K562 (cell line): ENCODE measurements around the gene AUNIP. TPM values are rescaled to one million over a fixed set of nuclear protein-coding genes. Genes with fewer than 3 reads are reported as not detected.

Source experiments
- ARID2 ChIP-seq: fragments of 450-650 bp; IDR thresholded peaks from 2 replicates; pipeline ENCODE4 v1.6.1; 2017; ENCODE audit warnings: antibody characterized with exemption, mild to moderate bottlenecking
- ARID4B ChIP-seq: sonication (generic); formaldehyde crosslinking; IDR thresholded peaks from 2 replicates; pipeline ENCODE4 v1.8.0; 2022; ENCODE audit warnings: mild to moderate bottlenecking, missing genetic modification reagents
- COPS2 ChIP-seq: fragments of 450-650 bp; conservative IDR thresholded peaks from 2 replicates; pipeline ENCODE4 v1.6.1; 2016; ENCODE audit warnings: mild to moderate bottlenecking, moderate library complexity
- CREB3 ChIP-seq: fragments of 450-650 bp; conservative IDR thresholded peaks from 2 replicates; pipeline ENCODE4 v1.6.1; 2016; ENCODE audit warnings: missing genetic modification characterization, low read depth, mild to moderate bottlenecking, missing compliant biosample characterization, moderate library complexity
- JUNB ChIP-seq: fragments of 450-650 bp; formaldehyde crosslinking; conservative IDR thresholded peaks from 2 replicates; pipeline ENCODE4 v1.4.0; 2020; ENCODE audit warnings: mild to moderate bottlenecking
- NFYB ChIP-seq: IDR thresholded peaks from 2 replicates; pipeline ENCODE4 v1.6.1; 2011; ENCODE audit warnings: mild to moderate bottlenecking, moderate library complexity; ENCODE audit not compliant: insufficient read length; ENCODE audit errors: extremely low read depth
- TCFL5 ChIP-seq: fragments of 250-450 bp; sonication (Bioruptor Pico); conservative IDR thresholded peaks from 2 replicates; pipeline ENCODE4 v1.6.1; 2021; ENCODE audit warnings: mild to moderate bottlenecking, moderate library complexity, matching md5 sums
- YY1 ChIP-seq, 3 experiments: IDR thresholded peaks; 2 replicates each; pipeline ENCODE4 v1.6.1; 2011; ENCODE audit warnings: low read length in 2 of 3, mild to moderate bottlenecking in 2 of 3, moderate library complexity in 2 of 3, borderline replicate concordance in 1 of 3, control low read depth in 1 of 3, low read depth in 1 of 3; ENCODE audit not compliant: insufficient read depth in 3 of 3, insufficient replicate concordance in 2 of 3, control insufficient read depth in 1 of 3, insufficient read length in 1 of 3; ENCODE audit errors: extremely low read depth in 1 of 3
- polyA plus RNA-seq, 8 experiments: library from polyadenylated mRNA; depleted of rRNA in 4 of 8; stranded (reverse) in 5 of 8; unstranded in 3 of 8; fragments of >200 nt; fragmentation: Nextera tagmentation in 2 of 8; fragmentation: Illumina TruSeq in 1 of 8; extraction: Ambion mirVana in 2 of 8; extraction: Trizol in 1 of 8; gene quantifications; 2 replicates each; pipeline versions ENCODE4 v1.2.1 to v1.2.3, GENCODE V29; 2011 to 2014; ENCODE audit warnings: inconsistent platforms in 1 of 8, missing spikeins in 1 of 8
- total RNA-seq, 7 experiments: library from RNA; depleted of rRNA in 6 of 7; stranded (reverse); fragments of >200 nt in 6 of 7; fragmentation: Illumina TruSeq in 2 of 7; extraction: Trizol in 2 of 7; gene quantifications; 2 replicates each; pipeline versions ENCODE4 v1.2.1 to v1.2.3, GENCODE V29; 2011 to 2021; ENCODE audit warnings: low replicate concordance in 1 of 7
- TF ChIP-seq, protein P1 (sequence below): IDR thresholded peaks from 2 replicates; pipeline ENCODE4 v1.6.1; 2014; ENCODE audit warnings: antibody characterized with exemption
- TF ChIP-seq, protein P2 (sequence below): fragments of 250-450 bp; sonication (Bioruptor Pico); IDR thresholded peaks from 2 replicates; pipeline ENCODE4 v1.5.0; 2022; ENCODE audit warnings: mild to moderate bottlenecking
- TF ChIP-seq, protein P3 (sequence below): fragments of 450-650 bp; formaldehyde crosslinking; IDR thresholded peaks from 2 replicates; pipeline ENCODE4 v1.4.0; 2020; ENCODE audit warnings: mild to moderate bottlenecking, moderate library complexity
- TF ChIP-seq, protein P4 (sequence below): fragments of 250-450 bp; sonication (Bioruptor Pico); IDR thresholded peaks from 2 replicates; pipeline ENCODE4 v1.8.0; 2022; ENCODE audit warnings: inconsistent platforms

AUNIP gene
- total and polyA plus RNA-seq, 9 of the 15 experiments (the other 6 are each of a cell fraction or from before 2014, with no cell fraction given) = 12.1 to 53.8 (median 47.1) TPM

GRCh38 chr1:25810341-25811299 lies 48.6 kb downstream of the AUNIP start (continued):
- TF ChIP-seq YY1 (IDR thresholded peaks at IDR 0.05; ENCODE audit: borderline replicate concordance in 1 of 3, control insufficient read depth in 1 of 3, extremely low read depth in 1 of 3, insufficient read depth in 3 of 3, insufficient read length in 1 of 3, insufficient replicate concordance in 2 of 3, low read depth in 1 of 3, low read length in 2 of 3) (peak in 1 of 3 experiments; percentile 27), ARID2 (no peak), COPS2 (no peak), TCFL5 (no peak), CREB3 (tag) (no peak), JUNB (CRISPR knock-in tag) (no peak), ARID4B (CRISPR knock-in tag) (no peak), NFYB (no peak)
- TF ChIP-seq, protein P1, sequence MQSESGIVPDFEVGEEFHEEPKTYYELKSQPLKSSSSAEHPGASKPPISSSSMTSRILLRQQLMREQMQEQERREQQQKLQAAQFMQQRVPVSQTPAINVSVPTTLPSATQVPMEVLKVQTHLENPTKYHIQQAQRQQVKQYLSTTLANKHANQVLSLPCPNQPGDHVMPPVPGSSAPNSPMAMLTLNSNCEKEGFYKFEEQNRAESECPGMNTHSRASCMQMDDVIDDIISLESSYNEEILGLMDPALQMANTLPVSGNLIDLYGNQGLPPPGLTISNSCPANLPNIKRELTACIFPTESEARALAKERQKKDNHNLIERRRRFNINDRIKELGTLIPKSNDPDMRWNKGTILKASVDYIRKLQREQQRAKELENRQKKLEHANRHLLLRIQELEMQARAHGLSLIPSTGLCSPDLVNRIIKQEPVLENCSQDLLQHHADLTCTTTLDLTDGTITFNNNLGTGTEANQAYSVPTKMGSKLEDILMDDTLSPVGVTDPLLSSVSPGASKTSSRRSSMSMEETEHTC = no peak
- TF ChIP-seq, protein P2, sequence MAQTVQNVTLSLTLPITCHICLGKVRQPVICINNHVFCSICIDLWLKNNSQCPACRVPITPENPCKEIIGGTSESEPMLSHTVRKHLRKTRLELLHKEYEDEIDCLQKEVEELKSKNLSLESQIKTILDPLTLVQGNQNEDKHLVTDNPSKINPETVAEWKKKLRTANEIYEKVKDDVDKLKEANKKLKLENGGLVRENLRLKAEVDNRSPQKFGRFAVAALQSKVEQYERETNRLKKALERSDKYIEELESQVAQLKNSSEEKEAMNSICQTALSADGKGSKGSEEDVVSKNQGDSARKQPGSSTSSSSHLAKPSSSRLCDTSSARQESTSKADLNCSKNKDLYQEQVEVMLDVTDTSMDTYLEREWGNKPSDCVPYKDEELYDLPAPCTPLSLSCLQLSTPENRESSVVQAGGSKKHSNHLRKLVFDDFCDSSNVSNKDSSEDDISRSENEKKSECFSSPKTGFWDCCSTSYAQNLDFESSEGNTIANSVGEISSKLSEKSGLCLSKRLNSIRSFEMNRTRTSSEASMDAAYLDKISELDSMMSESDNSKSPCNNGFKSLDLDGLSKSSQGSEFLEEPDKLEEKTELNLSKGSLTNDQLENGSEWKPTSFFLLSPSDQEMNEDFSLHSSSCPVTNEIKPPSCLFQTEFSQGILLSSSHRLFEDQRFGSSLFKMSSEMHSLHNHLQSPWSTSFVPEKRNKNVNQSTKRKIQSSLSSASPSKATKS = no peak
- TF ChIP-seq, protein P3, sequence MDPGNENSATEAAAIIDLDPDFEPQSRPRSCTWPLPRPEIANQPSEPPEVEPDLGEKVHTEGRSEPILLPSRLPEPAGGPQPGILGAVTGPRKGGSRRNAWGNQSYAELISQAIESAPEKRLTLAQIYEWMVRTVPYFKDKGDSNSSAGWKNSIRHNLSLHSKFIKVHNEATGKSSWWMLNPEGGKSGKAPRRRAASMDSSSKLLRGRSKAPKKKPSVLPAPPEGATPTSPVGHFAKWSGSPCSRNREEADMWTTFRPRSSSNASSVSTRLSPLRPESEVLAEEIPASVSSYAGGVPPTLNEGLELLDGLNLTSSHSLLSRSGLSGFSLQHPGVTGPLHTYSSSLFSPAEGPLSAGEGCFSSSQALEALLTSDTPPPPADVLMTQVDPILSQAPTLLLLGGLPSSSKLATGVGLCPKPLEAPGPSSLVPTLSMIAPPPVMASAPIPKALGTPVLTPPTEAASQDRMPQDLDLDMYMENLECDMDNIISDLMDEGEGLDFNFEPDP = 0 out of 2 replicates have a peak, but pooled peaks have one; percentile 59
- TF ChIP-seq, protein P4, sequence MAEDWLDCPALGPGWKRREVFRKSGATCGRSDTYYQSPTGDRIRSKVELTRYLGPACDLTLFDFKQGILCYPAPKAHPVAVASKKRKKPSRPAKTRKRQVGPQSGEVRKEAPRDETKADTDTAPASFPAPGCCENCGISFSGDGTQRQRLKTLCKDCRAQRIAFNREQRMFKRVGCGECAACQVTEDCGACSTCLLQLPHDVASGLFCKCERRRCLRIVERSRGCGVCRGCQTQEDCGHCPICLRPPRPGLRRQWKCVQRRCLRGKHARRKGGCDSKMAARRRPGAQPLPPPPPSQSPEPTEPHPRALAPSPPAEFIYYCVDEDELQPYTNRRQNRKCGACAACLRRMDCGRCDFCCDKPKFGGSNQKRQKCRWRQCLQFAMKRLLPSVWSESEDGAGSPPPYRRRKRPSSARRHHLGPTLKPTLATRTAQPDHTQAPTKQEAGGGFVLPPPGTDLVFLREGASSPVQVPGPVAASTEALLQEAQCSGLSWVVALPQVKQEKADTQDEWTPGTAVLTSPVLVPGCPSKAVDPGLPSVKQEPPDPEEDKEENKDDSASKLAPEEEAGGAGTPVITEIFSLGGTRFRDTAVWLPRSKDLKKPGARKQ (CRISPR knock-in tag) = no peak
